ENCODE data around the gene FXYD1.
A peak's percentile ranks its signal among the peaks of the same experiment; 100 is the strongest.
"Not testable (repeated sequence)": the region's sequence is repeated elsewhere in the genome, so short reads cannot be mapped to it uniquely, and the experiment has no call there.

FXYD1 gene

DNA sequence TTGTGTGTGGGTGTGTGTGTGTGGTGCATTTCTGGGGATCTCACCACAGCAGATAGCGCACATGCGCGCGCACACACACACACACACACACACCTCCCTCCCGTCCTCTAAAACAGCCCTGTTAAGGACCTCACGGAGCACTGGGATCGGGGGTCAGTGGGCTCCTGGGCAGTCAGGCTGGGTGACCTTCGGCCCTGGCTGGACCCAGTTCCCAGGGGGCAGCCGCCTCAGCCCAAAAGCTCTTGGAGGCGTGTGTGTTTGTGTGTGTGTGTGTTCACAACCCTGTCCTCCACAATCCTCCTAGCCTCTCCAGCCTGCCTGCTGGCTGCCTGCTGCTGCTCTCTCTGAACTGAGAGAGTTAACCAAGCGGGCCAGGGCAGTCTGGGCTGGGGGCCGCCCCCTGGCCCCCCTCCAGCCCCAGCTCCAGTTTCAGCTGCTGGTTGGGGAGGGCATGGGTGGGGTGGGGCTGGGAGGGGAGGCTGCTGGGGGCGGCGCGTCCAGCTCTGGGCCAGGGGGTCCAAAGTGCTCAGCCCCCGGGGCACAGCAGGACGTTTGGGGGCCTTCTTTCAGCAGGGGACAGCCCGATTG lies at the start of gene FXYD1:
TSS of gene FXYD1 (plus strand) at position 520 of the 588 bp plus-strand sequence. CDS start 1,256 bp downstream, outside the sequence.
- no peak for DNase-seq

- no peak for DNase-seq
Observed at GRCh38 chr19:35089554-35089953, 49.1 kb upstream of the FXYD1 start.

- no peak for DNase-seq
Observed at GRCh38 chr19:35090160-35090505, 48.5 kb upstream of the FXYD1 start.

- DNase-seq, result peak; percentile 30
Observed at GRCh38 chr19:35090506-35091214, 48.0 kb upstream of the FXYD1 start.

- DNase-seq, result no peak
Observed at GRCh38 chr19:35093430-35093829, 45.2 kb upstream of the FXYD1 start.

- no peak for DNase-seq
Observed at GRCh38 chr19:35093941-35094647, 44.5 kb upstream of the FXYD1 start.

GRCh38 chr19:35094656-35095055 lies 44.0 kb upstream of the FXYD1 start:
- no peak for DNase-seq

DNA sequence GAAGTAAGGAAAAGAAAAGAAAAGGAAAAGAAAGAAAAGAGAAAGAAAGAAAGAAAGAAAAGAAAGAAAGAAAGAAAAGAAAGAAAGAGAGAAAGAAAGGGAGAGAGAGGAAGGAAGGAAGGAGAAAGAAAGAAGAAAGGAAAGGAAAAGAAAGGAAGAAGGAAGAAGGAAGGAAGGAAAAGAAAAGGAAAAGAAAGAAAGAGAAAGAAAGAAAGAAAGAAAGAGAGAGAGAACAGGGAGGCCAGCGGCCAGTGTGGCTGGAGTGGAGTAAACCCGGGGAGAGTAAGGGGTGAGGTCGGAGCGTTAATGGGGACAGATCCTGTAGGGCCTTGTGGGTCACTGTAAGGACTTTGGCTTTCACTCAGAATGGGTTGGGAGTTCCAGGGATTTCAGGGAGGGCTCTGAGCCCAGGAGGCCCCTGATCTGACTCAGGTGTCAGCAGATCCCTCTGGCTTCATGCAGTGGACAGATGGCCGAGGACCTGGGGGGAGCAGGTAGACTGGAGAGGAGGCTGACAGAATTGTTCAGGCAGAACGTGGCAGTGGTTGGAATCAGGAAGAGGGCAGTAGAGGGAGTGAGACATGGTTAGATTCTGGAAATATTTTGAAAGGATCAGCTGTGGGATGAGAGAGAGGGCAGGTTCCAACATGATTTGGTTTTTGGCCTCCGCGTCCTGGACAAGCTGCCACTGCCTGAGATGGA lies 42.8 kb upstream of the FXYD1 start:
- no peak for DNase-seq

DNA sequence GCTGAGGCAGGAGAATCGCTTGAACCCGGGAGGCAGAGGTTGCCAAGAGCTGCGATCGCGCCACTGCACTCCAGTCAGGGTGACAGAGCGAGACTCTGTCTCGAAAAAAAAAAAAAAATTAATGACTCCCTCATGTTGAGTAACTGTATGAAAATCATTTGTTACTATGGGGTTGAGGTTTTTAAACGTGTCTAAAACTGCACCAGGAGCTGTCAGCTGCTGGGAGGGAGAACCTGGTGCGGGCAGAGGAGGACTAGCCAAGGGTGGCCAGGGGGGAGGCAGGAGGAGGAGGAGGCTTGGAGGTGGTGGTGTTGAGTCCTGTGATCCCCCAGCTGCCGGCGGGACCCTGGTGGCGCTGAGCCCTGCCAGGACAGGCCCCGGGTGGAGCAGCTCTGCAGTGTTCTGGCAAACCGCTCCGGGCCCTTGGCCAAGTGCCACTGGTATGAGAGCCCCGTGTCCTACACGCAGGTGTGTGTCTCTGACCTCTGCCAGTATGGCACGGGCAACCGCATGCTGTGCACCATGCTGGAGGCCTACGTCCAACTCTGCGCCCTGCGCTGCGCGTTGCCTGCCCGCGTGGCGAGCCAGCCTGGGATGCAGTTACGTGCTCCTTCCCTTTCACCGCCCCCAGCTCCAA lies 40.1 kb upstream of the FXYD1 start:
- no peak for DNase-seq

DNA sequence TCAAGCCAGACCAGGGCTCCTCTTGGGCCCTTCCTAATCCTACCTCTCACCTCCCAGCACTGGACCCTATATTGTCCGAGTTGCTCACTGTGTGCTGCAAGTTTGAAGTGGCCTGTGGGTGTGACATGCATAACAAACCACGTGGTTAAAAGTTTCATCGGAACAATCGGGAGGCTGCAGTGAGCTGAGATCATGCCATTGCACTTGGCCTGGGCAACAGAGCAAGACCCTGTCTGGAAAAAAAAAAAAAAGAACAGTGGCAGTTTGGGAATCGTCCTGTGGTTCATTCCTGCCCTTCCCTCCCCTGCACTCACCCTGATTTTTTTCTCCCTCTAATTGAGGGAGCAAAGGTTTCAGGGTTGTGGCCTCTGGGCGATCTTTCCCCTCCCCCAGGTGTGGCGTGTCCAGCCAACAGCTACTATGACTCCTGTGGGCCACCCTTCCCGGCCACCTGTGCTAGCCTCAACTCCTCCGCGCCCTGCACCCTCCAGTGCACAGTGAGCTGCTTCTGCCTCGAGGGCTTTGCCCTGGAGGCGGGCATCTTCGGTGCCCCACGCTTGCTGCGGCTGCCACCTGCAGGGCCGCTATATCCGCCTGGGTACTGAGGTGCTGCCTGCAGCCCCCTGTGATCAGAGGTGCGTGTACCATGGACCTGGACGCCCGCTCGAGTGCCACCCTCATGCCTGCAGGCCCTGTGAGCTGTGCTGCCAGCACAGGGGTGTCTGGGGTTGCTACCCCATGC lies 39.3 kb upstream of the FXYD1 start:
- no peak for DNase-seq

DNA sequence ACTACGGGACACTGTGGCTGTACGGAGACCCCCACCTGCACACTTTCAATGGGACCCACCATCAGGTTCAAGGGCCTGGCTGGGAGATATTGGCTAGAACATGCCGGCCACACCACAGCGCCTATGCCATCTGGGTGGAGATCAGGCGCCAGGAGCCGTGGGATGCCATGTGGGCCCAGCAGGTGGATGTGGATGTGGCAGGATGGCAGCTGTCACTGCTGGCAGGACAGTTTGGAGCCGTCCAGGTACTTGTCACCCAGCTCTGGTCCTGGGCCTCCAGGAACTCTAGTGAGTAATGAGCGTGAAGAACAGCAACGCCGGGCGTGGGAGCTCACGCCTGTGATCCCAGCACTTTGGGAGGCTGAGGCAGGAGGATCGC lies 38.7 kb upstream of the FXYD1 start:
- DNase-seq, result no peak

DNA sequence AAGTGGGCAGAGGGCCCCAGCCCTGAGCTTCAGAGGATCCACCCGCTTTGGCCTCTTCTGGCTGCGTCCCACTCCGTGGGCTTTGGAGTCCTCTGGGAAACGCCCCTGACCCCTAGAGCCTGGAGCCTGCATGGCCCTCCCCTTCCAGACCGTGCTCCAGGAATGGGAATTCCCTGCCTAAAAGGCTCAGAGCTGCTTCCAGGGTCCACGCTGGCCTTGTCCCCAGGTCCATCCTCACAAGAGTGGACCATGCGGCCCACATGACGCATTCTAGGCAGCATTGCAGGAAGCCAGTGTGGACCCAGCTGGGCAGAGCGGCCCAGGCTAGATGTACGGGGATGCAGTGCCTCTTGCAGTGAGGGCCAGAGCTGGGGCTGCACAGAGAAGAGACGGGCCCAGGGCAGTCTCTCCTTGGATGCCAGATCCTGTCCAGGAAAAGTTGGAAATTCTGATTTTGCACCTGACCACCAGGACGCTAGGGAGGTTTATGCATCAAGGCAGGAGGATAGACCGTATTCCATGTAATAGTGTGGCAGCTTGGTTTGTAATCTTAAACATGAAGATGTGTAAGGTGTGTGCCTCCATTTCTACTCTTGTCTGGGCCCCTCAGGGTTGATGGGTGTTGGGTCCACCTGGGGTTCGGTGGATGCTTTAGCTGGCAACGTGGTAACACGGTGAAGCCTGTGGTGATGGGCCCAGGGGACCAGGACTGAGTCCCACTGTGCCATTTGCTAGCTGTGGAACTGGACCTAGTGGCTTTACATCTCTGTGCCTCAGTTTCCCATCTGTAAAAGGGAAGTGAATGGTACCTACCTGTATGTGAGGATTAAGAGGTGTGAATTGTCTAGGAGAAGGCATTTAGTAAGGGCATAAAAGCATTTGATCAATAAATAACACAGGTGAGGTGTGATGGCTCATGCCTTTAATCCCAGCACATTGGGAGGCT lies 37.8 kb upstream of the FXYD1 start:
- no peak for DNase-seq

GRCh38 chr19:35101949-35102348 lies 36.7 kb upstream of the FXYD1 start:
- DNase-seq, result not testable (repeated sequence)

DNA sequence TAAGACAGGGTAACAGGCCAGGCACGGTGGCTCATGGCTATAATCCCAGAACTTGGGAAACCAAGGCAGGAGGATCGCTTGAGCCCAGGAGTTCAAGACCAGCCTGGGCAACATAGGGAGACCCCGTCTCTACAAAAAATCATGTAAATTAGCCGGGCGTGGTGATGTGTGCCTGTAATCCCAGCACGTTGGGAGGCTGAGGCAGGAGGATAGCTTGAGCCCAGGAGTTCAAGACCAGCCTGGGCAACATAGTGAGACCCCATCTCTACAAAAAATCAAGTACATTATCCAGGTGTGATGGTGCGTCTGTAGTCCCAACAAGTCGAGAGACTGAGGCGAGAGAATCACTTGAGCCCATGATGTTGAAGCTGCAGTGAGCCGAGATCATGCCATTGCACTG lies 35.0 kb upstream of the FXYD1 start:
- not testable (repeated sequence) for DNase-seq

DNA sequence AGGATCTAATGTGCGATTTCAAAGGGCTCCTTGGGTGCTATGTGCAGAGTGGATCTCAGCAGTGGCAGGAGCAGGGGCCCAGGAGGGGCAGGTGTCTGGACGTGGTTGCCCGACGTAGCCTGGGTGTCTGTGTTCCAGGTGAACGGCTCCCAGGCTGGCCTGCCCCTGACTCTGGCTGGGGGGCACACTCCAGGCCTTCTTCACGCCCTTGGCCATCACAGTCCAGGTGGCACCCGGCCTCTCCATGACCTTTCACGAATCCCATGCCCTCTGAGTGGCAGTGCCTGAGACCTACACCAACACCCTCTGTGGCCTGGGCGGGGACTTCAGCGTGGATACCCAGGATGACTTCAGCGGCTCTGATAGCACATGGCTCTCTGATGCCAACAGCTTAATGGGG lies 34.3 kb upstream of the FXYD1 start:
- DNase-seq, result no peak

DNA sequence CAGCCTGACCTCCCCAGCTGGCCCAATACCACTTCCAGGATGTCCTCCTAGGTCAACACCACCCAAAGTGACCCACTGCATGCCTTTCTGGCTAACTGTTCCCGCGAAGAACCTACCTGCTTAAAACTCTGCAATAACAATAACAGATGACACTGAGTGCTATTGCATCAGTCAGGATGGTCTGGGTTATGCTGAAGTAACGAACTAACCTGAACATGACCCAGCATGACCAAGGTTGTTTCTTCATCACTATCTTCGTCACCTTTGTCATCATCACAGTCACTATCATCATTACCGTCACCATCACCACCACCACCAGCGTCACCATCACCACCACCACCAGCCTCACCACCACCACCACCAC lies 33.6 kb upstream of the FXYD1 start:
- DNase-seq, result no peak

GRCh38 chr19:35105411-35106290 lies 33.0 kb upstream of the FXYD1 start:
- DNase-seq, result no peak

DNA sequence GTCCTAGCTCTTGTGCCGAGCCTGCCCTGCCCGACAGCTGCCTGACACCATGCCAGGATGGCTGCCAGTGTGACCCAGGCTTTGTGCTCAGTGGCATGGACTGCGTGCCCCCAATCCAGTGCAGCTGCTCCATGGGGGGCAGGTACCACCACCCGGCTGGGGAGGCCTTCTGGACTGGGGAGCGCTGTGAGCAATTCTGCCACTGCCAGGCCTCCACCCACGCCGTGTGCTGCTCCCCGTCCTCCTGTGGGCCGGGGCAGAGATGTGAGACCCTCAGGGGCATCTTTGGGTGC lies 32.4 kb upstream of the FXYD1 start:
- DNase-seq, result no peak

- no peak for DNase-seq
Observed at GRCh38 chr19:35106898-35107541, 31.6 kb upstream of the FXYD1 start.

DNA sequence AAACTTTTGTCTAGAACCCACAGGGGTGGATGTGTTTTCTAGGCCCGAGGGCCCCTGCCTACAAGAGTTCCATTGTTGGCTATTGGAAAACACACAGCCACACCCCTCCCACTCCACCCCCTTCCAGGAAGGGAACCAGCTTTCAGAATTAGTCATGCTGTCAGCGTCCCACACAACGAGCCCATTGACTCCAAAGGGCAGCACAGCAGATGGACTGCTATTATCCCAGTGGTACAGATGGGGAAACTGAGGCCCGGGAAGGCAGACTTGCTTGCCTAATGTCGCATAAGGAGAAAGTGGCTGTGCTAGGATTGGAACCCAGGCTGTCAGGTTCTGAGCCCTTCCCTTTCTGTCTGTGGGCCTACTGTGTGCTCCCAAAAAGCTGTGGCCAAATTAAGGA lies 31.1 kb upstream of the FXYD1 start:
- DNase-seq, result no peak

All from KG1 (cell line).